HG03575 (cell line): Measurements from ENCODE around the gene ATP8A2.
"Not testable (repeated sequence)": the region's sequence is repeated elsewhere in the genome, so short reads cannot be mapped to it uniquely, and the experiment has no call there.

Experiments
- ATAC-seq: cut with Tn5 transposase; IDR thresholded peaks from one replicate; pipeline ENCODE4 v1.9.1; 2021; ENCODE audit not compliant: unreplicated experiment, insufficient number of reproducible peaks, low FRiP score; ENCODE audit errors: extremely low read depth

ATP8A2 gene

DNA sequence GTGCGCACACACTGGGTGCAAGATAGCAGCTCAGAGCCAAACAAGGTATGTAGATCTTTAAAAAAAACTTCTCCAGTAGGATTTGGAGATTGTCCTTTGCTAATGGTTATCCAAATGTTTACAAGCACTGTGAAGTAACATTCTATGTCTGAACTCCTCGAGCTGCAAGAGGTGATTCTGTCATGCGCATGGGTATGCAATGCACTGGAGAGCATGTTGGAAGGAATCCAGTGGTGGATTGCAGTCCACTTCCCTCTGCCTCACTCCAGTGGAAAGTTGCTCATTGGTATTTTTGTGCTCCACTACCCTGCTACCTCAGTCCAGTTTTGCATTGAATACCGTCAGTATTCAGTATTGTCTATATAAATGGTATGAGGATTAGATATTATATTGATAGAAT lies 132.1 kb downstream of the ATP8A2 start:
- ATAC-seq = no peak

DNA sequence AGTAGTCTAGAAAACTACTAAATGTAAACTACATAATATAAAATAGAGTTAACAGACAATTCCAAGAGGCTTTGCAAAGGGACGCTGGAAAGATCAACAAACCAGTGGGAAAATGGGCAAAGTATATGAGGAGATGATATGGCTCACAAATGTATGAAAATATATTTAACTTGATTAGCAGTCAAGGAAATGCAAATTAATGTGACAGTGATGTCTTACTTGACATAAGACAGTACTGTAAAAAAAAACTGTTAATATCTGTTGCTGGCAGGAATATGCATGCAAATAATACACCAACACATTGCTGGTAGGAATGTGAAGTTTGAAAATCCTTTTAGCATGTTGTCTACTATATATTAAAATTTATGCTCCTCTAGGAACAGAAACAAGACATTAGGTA lies 136.1 kb downstream of the ATP8A2 start:
- no peak for ATAC-seq

DNA sequence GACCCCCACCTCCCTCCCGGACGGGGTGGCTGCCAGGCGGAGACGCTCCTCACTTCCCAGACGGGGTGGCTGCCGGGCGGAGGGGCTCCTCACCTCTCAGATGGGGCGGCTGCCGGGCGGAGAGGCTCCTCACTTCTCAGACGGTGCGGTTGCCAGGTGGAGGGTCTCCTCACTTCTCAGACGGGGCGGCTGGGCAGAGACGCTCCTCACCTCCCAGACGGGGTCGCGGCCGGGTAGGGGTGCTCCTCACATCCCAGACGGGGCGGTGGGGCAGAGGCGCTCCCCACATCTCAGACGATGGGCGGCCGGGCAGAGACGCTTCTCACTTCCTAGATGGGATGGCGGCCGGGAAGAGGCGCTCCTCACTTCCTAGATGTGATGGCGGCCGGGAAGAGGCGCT lies 141.3 kb downstream of the ATP8A2 start:
- ATAC-seq = not testable (repeated sequence)

DNA sequence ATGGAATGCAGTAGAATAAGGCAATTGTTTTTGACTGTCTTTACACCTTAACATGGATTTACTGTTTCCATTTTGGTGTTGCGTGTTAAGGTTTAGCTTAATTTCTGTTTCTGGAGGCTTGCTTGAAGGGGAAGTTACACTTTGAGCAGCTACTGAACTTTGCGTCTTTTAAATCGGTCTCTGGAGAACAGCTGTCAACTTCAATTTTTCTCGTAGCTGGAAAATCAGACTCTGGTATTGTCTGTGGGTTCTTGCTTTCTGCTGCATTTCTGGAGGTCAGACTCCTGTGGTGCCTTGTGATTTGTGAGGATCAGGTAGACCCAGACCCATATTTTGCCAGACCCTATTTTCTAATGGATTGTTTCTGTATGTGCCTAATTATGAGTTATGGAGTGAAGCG lies 146.7 kb downstream of the ATP8A2 start:
- ATAC-seq = no peak

DNA sequence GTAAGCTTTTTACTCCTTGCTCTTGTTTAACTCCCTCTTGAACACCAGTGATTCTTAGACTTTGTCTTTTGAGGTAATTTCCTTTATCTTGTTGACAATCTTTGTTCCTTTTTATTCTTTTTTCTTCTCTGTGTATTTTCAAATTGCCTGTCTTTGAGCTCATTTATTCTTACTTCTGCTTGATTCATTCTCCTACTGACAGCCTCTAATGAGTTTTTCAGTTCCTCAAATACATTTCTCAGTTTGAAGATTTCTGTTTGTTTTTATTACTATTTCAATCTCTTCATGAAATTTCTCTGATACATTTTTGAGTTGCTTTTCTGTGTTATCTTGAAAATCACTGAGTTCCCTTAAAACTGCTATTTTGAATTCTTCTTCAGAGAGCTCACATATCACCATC lies 154.1 kb downstream of the ATP8A2 start:
- ATAC-seq = no peak

DNA sequence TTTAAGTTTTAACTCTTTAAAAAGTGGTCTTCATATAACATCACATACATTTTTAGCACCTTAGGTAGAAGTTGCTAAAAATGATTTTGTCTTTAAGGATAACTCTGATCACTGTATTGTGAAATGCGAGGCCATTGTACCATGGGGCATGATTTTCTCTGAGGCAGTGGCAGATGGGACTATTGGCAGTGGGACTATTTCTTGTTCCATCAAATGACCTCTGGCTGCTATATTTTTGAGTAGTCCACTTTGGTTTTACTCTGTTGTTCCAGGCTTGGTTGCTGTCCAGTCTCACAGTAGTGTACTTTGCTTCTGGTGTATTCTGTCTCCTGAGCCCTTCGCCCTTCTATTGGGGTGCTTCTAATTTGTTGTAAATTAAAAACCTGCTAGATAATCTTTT lies 156.5 kb downstream of the ATP8A2 start:
- ATAC-seq = no peak

DNA sequence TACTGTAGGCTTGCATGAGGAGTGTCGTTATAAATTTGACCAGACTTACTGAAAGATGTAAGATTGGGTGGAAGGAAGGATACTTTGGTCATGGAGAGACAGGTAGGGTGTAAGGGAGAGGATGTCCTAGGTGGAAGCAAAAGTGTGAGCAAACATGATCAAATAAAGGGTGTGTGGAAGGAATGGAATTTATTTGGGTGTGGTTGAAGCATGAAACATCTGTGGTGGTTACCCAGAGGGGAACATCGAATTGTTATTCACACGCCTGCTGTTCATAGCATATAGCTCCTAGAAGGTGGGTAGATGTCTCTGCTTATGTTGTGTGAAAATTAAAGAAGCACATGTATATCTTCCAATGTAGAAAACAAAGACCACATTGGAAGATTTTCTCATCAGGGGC lies 157.7 kb downstream of the ATP8A2 start:
- ATAC-seq = no peak

DNA sequence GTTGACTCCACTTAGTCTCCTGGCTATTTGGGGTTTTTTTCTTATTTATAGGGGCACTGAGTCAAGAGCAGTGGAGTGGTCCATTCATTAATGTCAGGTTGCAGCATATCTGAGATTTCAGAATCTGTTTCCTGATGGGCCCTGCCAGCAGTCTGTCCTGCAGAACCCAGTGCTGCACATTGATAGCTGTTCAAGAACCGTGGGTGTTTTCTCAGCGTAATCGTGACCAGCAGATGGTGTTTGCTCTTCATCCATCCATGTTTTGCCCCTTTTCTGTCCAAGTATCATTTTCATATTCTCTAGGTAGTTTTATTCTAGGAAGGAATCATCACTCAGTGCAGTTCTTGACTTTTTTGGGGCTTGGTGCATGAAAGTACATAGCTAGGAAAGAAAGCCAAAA lies 166.5 kb downstream of the ATP8A2 start:
- ATAC-seq = no peak

DNA sequence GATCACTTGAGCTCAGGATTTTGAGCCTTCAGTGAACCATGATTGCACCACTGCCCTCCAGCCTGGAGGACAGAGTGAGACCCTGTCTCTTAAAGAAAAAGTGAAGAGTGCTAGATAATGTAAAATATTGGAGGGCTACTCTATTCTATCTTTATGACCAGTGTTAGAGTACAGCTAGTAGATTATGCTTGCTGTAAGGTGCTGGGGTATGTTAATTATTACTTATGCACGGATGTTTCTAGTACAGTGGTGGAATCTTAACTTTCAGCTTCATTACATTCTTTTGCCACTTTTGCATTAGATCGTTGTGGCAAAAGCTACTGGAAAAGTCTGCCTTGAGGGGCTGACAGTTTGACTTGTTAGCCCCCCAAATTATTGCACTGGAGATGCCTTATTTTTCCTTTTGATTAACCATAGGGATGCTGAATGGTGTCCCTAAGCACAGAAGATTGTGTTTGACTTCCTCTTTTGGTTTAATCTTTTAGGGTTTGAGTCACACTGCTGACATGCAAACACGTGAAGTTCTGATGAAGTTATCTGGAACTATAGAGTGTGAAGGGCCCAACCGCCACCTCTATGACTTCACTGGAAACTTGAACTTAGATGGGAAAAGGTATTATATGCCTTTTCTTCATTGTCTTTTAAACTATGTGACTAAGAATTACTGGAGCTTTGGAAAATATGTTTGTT lies 169.8 kb downstream of the ATP8A2 start:
- no peak for ATAC-seq

DNA sequence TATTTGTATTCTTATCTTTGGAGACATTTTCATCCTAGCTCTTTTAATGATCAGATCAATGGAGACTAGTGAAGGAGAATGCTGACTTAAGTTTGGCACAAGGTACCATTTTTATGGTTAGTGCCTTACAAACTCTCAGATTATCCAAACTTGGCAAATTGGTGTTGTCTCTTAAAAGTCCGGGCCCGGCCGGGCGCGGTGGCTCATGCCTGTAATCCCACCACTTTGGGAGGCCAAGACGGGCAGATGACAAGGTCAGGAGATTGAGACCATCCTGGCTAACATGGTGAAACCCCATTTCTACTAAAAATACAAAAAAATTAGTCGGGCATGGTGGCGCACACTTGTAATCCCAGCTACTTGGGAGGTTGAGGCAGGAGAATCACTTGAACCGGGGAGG lies 177.2 kb downstream of the ATP8A2 start:
- ATAC-seq = not testable (repeated sequence)

DNA sequence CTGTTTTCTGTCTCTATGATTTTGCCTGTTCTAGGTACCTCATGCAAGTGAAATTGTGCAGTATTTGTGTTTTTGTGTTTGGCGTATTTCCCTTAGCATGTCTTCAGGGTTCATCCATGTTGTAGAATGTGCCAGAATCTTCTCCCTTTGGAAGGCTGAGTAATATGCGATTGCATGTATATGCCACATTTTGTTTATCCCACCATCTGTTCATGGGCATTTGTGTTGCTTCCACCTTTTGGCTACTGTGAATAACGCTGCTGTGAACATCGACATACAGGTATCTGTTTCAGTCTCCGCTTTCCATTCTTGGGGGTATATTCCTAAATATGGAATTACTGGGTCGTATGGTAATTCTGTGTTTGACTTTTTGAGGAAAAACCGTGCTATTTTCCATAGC lies 190.0 kb downstream of the ATP8A2 start:
- ATAC-seq = no peak

DNA sequence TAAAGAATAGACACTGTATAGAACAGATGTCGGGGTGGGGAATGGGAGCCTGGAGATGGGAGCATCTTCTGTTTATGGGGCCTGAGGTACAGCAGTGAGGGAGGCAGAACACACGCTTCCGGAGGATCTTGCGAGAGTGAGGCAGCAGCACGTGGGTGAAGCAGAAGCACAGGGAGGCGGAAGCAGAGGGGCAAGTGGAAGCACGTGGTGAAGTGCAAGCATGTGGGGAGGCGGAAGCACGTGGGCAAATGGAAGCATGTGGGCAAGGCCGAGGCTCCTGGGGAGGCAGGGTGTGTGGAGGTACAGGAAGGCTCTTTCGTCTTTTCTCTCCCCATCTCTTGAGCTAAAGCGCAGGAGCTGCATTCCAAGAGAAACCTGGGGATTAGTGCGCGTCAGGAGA lies 198.4 kb downstream of the ATP8A2 start:
- ATAC-seq = no peak

DNA sequence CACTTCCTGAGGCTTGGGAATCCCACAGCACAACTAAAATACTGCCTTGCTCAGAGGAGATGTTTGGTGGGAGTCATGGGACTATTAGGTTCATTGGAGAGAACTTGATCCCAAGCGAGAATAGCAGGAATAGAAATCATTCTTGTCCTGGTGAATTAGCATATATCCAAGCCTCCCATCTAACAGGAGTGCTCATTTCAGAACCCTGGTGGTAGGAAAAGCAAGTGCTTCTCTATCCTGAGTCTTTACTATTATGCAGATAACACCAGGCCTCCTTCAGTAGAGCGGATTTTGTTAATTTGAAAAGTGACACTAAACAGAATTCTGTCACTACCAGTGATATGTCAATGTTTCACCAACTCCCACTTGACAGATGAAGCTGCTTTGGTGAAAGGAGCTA lies 199.5 kb downstream of the ATP8A2 start:
- ATAC-seq = no peak

DNA sequence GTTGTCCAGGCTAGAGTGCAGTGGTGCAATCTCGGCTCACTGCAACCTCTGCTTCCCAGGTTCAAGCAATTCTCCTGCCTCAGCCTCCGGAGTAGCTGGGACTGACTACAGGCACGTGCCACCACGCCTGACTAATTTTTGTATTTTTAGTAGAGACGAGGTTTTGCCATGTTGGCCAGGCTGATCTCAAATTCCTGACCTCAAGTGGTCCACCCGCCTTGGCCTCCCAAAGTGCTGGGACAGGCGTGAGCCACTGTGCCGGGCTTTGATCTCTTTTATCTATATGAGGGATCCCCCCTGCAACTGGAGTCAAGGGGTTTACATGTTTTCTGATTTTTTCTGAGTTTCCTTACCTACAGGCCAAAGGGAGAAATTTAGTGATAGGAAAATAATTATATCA lies 200.4 kb downstream of the ATP8A2 start:
- ATAC-seq = not testable (repeated sequence)

DNA sequence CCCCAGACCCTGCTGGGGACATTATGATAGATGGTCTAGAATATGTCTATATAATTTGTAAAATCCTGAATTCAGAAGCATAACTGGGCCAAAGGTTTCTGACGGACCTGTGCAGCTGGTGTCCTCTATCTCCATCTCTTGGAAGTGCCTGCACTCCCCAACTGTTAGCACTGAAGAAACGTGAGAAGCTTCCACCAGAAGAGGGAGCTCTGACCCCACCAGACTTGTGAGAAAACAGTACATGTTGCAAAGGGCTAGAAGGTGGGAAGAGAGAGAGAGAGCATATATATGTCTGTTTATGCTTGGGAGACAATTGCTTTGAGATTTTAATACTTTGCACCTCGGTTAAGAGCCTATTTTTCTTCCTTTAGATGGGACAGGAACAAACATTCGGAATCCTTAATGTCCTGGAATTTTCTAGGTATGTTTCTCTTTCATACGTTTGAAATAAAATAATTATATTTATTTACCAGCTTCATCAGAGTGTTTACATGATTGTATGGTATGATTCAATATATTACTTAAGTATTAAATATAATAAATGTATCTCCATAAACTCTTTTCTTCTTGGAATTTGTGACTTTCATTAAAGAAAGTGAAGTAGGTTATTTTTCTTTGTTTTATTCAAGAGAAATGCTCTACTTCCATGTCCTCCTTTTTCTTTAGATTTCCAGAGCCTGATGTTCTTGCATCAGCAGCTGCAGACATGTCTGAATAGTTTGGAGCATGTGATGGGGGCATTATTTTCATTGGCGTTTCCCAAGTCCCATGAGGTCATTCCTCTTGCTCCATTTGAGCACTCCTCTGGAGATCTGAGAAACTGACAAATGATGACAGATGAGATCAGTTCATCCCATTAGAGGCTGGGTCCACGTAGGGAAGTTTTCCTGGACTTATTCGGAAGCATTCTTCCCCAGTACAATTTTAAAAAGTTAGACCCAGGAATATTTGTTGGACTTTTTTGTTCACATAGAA lies 202.9 kb downstream of the ATP8A2 start:
- no peak for ATAC-seq

DNA sequence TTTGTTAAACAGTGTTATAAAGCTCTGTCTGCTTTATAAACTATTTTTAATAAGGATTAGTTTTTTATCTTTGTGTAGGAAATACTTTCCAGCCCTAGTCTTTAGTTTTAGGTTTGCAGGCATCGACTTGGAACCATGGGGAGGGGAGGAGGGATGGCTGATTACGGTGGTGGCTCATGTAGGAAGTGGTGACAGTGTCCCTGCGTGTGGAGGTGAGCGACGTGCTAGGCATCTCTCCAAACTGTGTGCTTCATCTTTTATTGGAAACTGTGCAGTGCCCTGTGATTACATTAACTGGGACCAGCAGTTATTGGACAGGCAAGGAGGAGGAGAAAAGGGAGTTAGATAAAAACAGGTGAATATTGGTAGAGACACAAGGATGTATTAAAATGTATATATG lies 203.8 kb downstream of the ATP8A2 start:
- ATAC-seq = no peak

DNA sequence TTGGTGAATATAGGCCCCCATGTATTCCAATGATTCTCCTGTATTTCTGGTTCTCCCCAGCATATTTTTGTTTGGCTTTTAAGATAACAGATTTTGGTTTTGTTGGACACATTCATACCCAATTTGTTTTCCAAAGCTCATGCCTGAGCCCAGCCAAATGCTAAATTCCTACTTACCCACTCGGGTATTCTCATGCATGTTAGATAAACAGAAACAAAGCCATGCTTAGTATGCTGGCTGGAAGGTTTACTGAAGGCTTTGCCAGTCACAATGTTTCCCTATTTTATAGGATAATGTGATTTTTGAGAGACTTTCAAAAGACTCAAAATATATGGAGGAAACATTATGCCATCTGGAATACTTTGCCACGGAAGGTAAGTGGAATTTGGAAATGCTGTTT lies 206.8 kb downstream of the ATP8A2 start:
- ATAC-seq = no peak

DNA sequence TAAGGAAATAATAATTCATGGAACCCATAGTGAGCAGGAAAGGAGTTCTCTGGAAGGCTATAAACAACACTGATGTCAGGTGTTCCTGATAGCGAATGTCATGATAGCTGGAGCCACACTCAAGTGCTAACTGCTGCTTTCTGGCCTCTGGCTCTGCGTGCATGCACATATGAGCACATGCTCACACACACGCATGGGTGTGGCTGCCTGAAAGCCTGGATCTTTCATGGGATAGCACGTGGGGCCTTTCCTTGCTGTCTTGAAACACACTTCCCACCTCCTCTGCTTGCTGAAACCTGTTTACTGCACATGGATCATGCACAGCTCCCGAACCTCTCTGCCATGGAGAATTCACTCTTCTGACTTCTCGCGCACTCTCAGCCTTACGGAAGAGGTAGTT lies 207.4 kb downstream of the ATP8A2 start:
- no peak for ATAC-seq

DNA sequence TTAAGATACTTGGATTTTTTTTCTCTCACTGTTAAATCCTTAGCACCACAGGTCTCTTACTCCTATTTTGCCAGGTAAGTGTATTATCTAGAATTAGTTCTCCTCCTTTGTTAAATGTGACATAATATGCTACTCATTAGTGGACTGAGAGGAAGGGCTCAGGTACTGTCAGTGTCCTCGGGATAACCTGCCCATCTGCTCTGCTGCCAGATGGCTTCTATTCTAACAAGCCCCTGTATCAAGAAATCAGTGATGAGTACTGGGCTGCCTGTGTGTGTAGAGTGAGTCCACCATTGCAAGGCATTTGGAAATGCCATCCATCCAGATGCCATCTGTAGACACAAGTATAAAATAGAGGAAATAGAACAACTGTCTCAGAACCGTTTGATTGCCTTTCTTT lies 209.6 kb downstream of the ATP8A2 start:
- no peak for ATAC-seq

DNA sequence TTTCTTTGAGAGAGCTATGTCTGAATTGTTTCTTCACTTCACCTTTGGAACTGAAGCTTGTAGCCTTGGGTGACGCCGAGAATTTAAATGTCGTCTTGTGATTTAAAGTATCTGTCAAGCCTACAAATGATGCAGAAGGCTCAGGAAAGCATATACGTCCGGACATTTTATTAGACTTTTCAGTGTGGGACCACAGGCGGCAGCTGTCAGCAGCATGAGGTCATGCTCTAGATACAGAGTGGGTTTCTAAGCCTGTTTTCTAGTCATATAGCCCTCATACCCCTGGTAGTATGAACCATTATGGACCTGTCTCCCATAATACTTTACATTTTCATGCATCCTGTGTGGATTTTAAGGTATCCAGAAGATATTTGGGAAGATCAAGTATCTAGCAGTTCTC lies 212.3 kb downstream of the ATP8A2 start:
- ATAC-seq = no peak
